SK-N-SH treated with all-trans-retinoic acid at 6 μM for 48 hours (cell line): ENCODE data around the gene CCDC171.

Source experiments
- ATAC-seq: fragments of 200-7000 bp; cut with Tn5 transposase; 3 replicates; pipeline ENCODE4 v1.9.1; 2020; ENCODE audit warnings: mild to moderate bottlenecking, moderate library complexity
- ARNTL ChIP-seq: fragments of 450-650 bp; formaldehyde crosslinking; IDR thresholded peaks from 2 replicates; pipeline ENCODE4 v1.5.0; 2020; ENCODE audit warnings: low read depth, mild to moderate bottlenecking, moderate library complexity, borderline replicate concordance
- BACH2 ChIP-seq: fragments of 250-450 bp; sonication (Bioruptor Pico); IDR thresholded peaks from 2 replicates; pipeline ENCODE4 v1.9.0; 2021; ENCODE audit warnings: mild to moderate bottlenecking, borderline replicate concordance
- ESRRG ChIP-seq: fragments of 250-450 bp; sonication (Bioruptor Pico); IDR thresholded peaks from 2 replicates; pipeline ENCODE4 v1.6.1; 2021; ENCODE audit warnings: mild to moderate bottlenecking
- GLIS3 ChIP-seq: fragments of 250-450 bp; sonication (Bioruptor Pico); IDR thresholded peaks from 2 replicates; pipeline ENCODE4 v1.5.0; 2020; ENCODE audit warnings: mild to moderate bottlenecking, moderate library complexity
- ISL1 ChIP-seq: fragments of 250-450 bp; sonication (Bioruptor Pico); IDR thresholded peaks from 2 replicates; pipeline ENCODE4 v2.1.2; 2022; ENCODE audit warnings: mild to moderate bottlenecking, moderate library complexity
- OSR1 ChIP-seq: fragments of 250-450 bp; sonication (Bioruptor Pico); IDR thresholded peaks from 2 replicates; pipeline ENCODE4 v1.8.0; 2022; ENCODE audit warnings: moderate library complexity, mild to moderate bottlenecking, inconsistent platforms
- PPARA ChIP-seq: fragments of 250-450 bp; sonication (Bioruptor Pico); IDR thresholded peaks from 2 replicates; pipeline ENCODE4 v1.5.0; 2020; ENCODE audit warnings: mild to moderate bottlenecking, borderline replicate concordance
- RARB ChIP-seq: fragments of 250-450 bp; sonication (Bioruptor Pico); IDR thresholded peaks from 2 replicates; pipeline ENCODE4 v1.8.0; 2021; ENCODE audit warnings: mild to moderate bottlenecking, moderate library complexity
- SNAI2 ChIP-seq: fragments of 250-450 bp; sonication (Bioruptor Pico); IDR thresholded peaks from 2 replicates; pipeline ENCODE4 v1.5.0; 2020; ENCODE audit warnings: mild to moderate bottlenecking, moderate library complexity
- TCF4 ChIP-seq: fragments of 250-450 bp; sonication (Bioruptor Pico); IDR thresholded peaks from 2 replicates; pipeline ENCODE4 v1.8.0; 2021; ENCODE audit warnings: mild to moderate bottlenecking, moderate library complexity, borderline replicate concordance
- TOX ChIP-seq: fragments of 250-450 bp; sonication (Bioruptor Pico); IDR thresholded peaks from 2 replicates; pipeline ENCODE4 v1.8.0; 2021; ENCODE audit warnings: mild to moderate bottlenecking, moderate library complexity, borderline replicate concordance
- ZC3H10 ChIP-seq: fragments of 250-450 bp; sonication (Bioruptor Pico); IDR thresholded peaks from 2 replicates; pipeline ENCODE4 v1.5.1; 2021; ENCODE audit warnings: mild to moderate bottlenecking, moderate library complexity
- ZFP3 ChIP-seq: fragments of 250-450 bp; sonication (Bioruptor Pico); IDR thresholded peaks from 2 replicates; pipeline ENCODE4 v1.5.0; 2020; ENCODE audit warnings: mild to moderate bottlenecking, moderate library complexity
- ZFP30 ChIP-seq: fragments of 450-650 bp; formaldehyde crosslinking; IDR thresholded peaks from 2 replicates; pipeline ENCODE4 v1.5.0; 2022; ENCODE audit warnings: mild to moderate bottlenecking, moderate library complexity
- ZNF565 ChIP-seq: fragments of 450-650 bp; formaldehyde crosslinking; conservative IDR thresholded peaks from 2 replicates; pipeline ENCODE4 v1.5.0; 2020; ENCODE audit warnings: low read depth, mild to moderate bottlenecking, moderate library complexity
- ZNF70 ChIP-seq: fragments of 450-650 bp; formaldehyde crosslinking; IDR thresholded peaks from 2 replicates; pipeline ENCODE4 v1.5.0; 2020; ENCODE audit warnings: mild to moderate bottlenecking, moderate library complexity
- ZNF8 ChIP-seq: fragments of 450-650 bp; formaldehyde crosslinking; IDR thresholded peaks from 2 replicates; pipeline ENCODE4 v1.5.0; 2020; ENCODE audit warnings: mild to moderate bottlenecking, moderate library complexity
- TF ChIP-seq, protein P1 (sequence below): fragments of 250-450 bp; sonication (Bioruptor Pico); IDR thresholded peaks from 2 replicates; pipeline ENCODE4 v1.5.1; 2021; ENCODE audit warnings: mild to moderate bottlenecking, moderate library complexity
- TF ChIP-seq, protein P2 (sequence below): fragments of 250-450 bp; sonication (Bioruptor Pico); IDR thresholded peaks from 2 replicates; pipeline ENCODE4 v1.8.0; 2021; ENCODE audit warnings: low read depth, mild to moderate bottlenecking, moderate library complexity, borderline replicate concordance
- TF ChIP-seq, protein P3 (sequence below): fragments of 250-450 bp; sonication (Bioruptor Pico); IDR thresholded peaks from 2 replicates; pipeline ENCODE4 v1.5.1; 2020; ENCODE audit warnings: low read depth, mild to moderate bottlenecking, moderate library complexity

Gene CCDC171

DNA sequence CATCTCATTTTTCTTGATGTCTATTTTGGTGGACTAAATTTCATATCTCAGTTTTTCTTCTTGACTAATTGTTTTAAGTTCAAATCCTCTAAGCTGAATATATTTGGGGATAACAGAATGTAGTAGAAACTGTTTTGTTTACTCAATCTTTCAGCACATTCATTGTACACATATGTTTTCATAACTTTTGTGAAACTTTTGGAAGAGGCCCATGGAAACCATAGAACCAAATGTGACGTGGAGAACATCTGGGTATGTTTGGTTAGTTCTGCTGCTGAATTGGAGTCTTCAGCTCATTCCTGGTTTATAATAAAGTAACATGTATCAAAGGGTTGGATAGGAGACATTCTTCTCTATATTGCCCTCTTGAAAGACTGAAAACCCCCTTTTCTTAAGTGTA lies 88.4 kb downstream of the CCDC171 start:
- TF ChIP-seq, protein P1, sequence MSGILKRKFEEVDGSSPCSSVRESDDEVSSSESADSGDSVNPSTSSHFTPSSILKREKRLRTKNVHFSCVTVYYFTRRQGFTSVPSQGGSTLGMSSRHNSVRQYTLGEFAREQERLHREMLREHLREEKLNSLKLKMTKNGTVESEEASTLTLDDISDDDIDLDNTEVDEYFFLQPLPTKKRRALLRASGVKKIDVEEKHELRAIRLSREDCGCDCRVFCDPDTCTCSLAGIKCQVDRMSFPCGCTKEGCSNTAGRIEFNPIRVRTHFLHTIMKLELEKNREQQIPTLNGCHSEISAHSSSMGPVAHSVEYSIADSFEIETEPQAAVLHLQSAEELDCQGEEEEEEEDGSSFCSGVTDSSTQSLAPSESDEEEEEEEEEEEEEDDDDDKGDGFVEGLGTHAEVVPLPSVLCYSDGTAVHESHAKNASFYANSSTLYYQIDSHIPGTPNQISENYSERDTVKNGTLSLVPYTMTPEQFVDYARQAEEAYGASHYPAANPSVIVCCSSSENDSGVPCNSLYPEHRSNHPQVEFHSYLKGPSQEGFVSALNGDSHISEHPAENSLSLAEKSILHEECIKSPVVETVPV (CRISPR knock-in tag) = no peak
- TF ChIP-seq ISL1 (no peak), OSR1 (CRISPR knock-in tag) (no peak), ZNF8 (CRISPR knock-in tag) (no peak), SNAI2 (CRISPR knock-in tag) (no peak), ZNF70 (CRISPR knock-in tag) (no peak), RARB (CRISPR knock-in tag) (no peak), ZFP30 (no peak), ZNF565 (CRISPR knock-in tag) (no peak)
- TF ChIP-seq, protein P2, sequence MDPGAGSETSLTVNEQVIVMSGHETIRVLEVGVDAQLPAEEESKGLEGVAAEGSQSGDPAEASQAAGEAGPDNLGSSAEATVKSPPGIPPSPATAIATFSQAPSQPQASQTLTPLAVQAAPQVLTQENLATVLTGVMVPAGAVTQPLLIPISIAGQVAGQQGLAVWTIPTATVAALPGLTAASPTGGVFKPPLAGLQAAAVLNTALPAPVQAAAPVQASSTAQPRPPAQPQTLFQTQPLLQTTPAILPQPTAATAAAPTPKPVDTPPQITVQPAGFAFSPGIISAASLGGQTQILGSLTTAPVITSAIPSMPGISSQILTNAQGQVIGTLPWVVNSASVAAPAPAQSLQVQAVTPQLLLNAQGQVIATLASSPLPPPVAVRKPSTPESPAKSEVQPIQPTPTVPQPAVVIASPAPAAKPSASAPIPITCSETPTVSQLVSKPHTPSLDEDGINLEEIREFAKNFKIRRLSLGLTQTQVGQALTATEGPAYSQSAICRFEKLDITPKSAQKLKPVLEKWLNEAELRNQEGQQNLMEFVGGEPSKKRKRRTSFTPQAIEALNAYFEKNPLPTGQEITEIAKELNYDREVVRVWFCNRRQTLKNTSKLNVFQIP (CRISPR knock-in tag) = no peak
- ATAC-seq = no peak

DNA sequence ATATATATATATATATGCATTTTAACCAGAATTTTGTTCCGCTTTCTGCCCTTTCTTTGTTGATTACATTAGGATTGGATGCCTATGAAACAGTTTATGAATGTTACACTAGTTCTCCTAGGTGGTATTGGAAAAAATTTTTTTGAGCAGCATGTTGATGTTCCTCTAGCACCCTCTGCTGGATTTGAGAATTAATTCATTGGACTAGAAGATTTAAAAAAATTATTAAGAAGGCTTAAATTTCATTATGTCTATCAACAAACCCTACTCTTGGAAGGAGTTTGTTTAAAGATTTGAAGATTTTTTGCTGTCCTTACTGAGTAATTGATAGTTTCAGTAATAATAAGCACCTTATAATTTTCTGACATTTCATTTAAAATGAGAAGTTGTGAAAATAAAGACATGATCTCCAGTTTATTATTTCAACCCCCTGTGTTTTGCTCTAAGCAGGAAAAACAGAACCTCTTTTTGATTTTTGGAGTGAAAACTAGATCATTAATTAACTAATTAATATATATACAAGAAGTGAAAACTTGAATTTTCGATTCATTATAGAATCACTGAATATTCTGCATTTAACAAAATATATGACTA lies 89.6 kb downstream of the CCDC171 start:
- no peak for TF ChIP-seq ZNF70 (CRISPR knock-in tag)
- no peak for TF ChIP-seq ZNF565 (CRISPR knock-in tag)
- no peak for TF ChIP-seq ZC3H10 (CRISPR knock-in tag)
- no peak for TF ChIP-seq TCF4 (CRISPR knock-in tag)
- TF ChIP-seq ZFP3 (CRISPR knock-in tag) = no peak

DNA sequence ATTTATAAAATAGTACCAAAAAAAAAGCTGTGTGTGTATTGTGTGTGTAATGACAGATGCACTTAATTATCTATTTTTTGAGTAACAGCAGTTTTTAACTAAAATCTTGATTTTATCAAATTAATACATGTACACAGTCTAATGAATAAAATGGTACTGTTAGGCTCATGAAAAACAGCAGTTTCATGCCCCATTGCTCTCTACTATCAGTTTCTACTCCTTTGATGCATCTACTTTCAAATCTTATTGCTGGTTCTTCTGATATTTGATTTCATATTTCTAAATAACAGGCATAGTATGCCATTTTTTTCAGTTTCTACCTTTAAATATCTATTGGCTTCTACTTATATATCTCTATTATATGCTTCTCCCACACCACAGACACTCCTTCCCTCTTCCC lies 117.4 kb downstream of the CCDC171 start:
- no peak for ATAC-seq
- TF ChIP-seq ESRRG (no peak), ZNF565 (CRISPR knock-in tag) (no peak), PPARA (CRISPR knock-in tag) (no peak), ARNTL (no peak), GLIS3 (CRISPR knock-in tag) (no peak)
- TF ChIP-seq, protein P2 (CRISPR knock-in tag) = no peak

More for the DNA sequence above, 89.6 kb downstream of the CCDC171 start:
- ATAC-seq = peak; percentile 26; the same call in 1 of the 3 replicates

DNA sequence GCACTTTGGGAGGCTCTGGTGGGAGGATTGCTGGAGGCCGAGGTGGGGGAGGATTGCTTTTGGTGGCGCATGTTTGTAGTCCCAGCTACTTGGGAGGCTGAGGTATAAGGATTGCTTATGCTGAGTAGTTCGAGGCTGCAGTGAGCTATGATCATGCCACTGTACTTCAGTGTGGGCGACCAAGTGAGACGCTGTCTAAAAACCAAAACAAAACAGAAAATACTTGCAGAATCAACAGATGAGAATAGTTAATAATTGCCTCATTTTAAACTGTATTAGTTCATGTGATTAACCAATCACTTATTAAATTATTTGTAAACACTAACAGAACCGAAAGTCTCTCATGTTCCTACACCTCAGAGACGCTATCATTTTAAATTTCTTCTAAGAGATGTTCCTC lies 118.1 kb downstream of the CCDC171 start:
- ATAC-seq = no peak
- TF ChIP-seq RARB (CRISPR knock-in tag) (no peak), ZNF8 (CRISPR knock-in tag) (no peak)
- TF ChIP-seq, protein P3, sequence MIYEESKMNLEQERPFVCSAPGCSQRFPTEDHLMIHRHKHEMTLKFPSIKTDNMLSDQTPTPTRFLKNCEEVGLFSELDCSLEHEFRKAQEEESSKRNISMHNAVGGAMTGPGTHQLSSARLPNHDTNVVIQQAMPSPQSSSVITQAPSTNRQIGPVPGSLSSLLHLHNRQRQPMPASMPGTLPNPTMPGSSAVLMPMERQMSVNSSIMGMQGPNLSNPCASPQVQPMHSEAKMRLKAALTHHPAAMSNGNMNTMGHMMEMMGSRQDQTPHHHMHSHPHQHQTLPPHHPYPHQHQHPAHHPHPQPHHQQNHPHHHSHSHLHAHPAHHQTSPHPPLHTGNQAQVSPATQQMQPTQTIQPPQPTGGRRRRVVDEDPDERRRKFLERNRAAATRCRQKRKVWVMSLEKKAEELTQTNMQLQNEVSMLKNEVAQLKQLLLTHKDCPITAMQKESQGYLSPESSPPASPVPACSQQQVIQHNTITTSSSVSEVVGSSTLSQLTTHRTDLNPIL (CRISPR knock-in tag) = no peak

DNA sequence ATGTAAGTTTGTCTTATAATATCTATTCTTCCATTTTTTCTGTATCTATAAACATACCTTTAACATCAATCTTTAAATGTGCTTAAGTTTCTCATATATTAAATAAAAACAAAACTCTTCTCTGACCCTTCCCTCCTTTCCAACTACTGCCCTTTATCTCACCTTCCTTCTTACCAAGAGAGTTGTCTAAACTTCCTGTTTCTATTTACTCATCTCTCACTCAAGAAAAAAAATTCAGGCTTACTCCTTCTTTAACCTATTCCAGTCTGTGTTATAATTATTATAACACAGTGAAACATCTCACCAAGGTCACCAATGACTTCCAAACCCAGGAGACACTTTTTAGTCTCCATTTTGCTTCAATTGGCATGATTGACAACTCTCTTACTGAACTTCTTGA lies 140.9 kb downstream of the CCDC171 start:
- ATAC-seq = no peak
- TF ChIP-seq, protein P3 (CRISPR knock-in tag) = no peak
- TF ChIP-seq ZC3H10 (CRISPR knock-in tag) (no peak), BACH2 (CRISPR knock-in tag) (no peak), ZFP3 (CRISPR knock-in tag) (no peak), TOX (CRISPR knock-in tag) (no peak), OSR1 (CRISPR knock-in tag) (no peak), PPARA (CRISPR knock-in tag) (no peak), RARB (CRISPR knock-in tag) (no peak), ZNF8 (CRISPR knock-in tag) (no peak), TCF4 (CRISPR knock-in tag) (no peak)
- TF ChIP-seq, protein P1 (CRISPR knock-in tag) = no peak
- TF ChIP-seq, all 23 proteins: peak for 0
